ENCODE measurements around the gene PKNOX2.
A peak's percentile ranks its signal among the peaks of the same experiment; 100 is the strongest.

PKNOX2 gene

DNA sequence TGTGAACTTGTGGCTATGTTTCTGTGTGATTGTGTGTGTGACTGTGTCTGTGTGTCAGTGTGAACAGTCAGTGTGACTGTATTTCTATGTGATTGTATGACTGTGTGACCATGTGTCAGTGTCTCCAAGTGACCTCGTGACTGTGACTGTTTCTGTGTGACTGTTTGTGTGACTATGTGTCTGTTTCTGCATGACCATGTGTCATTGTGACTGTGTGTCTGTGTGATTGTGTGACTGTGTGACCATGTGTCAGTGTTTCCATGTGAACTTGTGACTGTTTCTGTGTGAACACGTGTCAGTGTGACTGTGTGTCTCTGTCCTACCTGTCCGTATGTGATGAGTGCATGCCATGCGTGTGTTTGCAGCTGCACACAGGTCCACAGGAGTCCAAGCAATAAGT, 8.8 kb upstream of the PKNOX2 start:
- DNase-seq, result no peak

DNA sequence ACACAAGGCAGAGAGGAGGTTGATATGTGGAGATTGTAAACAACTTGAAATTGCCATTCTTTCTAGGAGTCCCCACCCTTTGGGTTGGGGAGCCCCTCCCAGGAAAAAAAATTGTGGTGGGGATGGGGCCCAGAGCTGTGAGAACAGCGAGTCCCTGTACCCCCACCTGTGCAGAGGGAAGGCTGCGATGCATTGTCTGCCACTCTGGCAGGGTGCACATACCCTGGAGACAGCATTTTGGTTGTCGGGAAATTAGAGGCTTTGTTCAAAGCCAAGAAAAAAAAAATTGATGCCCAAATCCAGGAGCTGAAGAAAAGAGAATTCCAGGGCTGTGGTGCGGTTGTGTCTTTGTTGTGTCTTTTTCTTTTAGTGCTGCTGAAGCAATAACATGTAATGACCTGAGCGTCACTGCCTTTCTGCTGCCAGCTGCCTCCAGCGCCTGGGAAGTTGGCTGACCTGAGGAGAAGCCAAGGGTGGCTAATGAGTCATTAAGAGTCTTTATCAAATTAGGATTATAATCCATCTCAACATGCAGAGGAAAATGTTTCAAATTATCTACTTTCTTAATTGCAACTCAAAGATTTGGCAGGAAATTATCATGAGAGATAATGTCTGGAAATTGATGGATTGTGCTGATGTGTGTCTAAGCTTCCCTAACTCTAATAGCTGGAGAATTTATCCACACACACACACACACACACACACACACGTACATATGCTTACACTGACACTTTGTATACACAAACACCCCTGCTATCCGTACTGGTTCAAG, 8.0 kb upstream of the PKNOX2 start:
- no peak for DNase-seq

DNA sequence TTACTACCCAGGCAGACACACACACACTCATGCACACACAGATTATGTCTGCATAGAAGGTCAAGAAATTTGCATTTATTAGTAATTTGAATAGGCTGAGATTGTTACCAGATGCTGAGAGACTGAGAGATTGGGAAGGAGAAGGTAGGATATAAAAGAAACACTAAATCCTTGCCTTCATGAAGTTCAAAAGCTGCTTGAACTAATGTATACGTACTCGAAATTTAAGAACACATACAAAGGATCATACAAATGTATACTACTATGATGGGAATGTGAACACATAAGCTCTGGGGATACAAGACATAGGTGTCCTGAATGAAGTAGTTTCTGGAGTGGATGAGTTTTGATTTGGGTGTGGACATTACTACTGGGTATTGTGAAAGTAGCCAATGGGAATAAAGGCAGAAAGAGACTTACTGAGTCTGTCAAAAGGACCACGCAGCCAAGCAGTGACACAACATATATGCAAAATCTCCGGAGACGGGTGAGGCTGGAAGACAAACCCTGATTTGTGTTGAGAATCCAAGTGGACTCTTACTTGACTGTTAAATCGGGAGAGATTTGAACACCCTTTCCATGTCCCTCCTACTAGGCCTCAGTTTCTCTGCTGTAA, 7.3 kb upstream of the PKNOX2 start:
- no peak for DNase-seq

DNA sequence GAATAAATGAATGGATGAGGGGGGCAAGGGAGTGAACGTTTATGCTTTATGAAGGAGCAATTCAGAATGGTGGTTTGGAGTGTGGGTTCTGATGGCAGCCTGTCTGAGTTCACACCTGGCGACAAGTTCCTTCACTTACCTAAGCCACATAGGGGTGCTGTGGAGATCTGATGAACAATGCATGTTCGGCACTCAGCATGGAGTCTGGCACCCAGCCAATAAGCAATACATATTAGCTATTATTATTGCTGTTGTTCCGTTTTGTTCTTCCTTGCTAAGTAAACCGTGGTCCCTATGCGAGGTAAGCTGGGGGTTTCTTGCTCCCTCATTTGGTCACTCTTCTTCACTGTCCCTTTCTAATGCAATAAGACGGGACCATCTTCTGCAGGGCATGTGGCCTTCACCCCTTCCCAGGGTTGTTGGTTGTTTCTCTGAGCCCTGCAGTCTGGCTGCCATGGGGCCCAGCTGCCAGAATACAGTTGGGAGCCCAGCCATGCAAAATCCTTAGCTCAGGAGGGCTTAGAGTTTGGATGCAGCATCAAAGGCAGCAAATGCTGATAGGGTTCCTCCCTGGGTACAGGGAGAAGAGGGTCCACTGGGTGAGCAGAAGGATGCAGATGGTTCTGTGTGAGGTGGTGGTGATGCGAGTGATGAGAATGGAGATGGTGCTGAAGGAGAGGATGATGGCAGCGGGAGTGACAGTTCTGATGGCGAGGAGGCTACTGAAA, 6.4 kb upstream of the PKNOX2 start:
- no peak for DNase-seq

DNA sequence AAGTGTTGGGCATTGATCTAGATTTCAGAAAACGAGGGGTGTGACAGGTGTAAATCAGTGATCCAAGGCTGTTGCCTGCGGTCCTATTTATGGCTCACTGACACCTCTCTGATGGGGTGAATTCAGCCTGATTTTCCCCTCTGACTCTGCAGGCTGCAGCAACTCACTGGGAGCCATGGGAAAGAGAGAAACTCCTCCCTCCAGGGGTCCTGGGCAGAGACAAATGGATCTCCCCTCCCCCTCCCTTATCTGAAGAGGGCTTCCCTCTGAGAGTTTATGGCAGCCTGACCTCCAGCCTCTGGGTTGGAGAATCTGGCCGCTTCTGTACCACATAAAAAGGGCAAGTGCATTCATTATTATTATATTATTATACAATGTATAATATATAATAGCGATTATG, 1.8 kb upstream of the PKNOX2 start:
- no peak for DNase-seq

DNA sequence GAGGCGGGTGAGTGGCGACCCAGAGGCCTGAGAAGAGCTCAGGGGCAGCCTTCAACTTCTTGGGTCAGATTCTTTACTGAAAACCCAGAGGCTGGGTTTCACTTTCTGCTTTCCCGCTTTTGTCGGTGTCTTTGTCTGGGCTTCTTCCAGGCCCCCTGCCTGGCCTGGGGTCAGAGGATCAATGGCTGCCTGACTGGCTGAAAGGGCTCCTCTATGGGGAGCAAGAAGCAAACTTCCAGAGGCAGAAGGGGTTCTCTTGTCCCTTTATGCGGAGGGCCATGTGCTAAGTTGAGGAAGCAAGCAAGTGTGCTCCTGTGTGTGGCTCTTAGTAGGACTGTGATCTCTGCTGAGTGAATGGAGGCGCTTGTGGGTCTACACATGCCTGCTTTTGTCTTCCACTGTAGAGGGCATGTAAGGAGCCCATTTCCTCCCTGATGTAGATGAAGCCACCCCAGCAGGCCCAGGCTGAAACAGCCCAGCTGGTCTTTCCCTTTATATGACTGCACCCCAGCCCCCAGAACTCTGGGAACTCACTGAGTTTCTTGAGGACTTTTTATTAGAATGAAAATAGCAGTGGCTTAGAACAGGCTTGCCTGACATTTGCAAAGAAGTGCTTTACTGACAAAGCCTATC, 1.0 kb upstream of the PKNOX2 start:
- DNase-seq, result no peak

DNA sequence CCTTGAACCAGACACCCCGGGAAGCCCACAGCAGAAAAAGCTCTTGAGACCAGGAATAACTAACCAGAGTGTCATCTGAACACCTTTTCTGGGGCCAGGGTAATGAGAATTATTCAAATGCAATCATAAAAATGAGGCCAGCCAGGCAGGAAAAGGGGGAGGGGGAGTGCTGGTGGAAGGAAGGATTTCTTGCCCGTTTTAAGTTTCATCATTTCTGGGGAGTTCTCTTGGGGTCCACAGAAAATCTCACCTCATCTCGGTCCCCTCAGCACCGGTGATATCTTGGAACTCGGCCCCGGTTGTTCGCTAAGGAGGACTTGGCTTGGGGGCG, 495 bp upstream of the PKNOX2 start:
- DNase-seq, result no peak

DNA sequence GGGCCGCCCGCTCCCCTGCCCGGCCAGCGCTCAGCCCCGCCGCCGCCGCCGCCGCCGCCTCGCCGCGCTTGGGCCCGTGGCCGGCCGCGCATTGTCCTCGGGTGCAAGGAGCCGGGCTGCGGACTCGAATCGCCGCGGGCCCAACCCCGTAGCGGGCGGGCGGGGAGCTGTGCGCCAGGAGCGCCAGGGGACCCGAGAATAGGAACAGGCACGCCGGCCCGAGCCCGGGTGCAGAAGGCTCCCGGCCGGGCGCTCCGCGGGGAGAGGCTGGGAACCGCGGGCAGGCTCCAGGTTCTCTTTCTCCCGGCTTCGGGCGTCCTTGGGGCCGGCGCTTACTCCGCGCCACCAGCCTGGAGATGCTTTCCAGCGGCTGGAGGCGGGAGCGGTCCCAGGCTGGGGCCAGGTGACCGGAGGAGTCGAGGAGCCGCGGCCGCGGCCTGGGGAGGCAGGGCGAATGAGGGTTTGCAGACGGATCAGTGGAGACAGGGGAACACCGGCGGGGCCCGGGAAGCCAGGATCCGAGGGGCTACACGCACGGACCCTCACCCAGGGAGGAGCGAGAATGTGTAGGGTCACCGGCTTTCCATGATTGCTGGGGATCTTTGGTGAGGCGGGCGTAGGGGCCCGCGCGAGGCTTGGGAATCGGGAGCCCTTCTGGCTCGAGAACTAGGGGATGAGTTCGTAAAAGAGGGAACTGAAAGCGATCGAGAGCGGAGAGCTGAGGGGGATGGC, 726 bp downstream of the PKNOX2 start:
- peak; percentile 9 for DNase-seq

DNA sequence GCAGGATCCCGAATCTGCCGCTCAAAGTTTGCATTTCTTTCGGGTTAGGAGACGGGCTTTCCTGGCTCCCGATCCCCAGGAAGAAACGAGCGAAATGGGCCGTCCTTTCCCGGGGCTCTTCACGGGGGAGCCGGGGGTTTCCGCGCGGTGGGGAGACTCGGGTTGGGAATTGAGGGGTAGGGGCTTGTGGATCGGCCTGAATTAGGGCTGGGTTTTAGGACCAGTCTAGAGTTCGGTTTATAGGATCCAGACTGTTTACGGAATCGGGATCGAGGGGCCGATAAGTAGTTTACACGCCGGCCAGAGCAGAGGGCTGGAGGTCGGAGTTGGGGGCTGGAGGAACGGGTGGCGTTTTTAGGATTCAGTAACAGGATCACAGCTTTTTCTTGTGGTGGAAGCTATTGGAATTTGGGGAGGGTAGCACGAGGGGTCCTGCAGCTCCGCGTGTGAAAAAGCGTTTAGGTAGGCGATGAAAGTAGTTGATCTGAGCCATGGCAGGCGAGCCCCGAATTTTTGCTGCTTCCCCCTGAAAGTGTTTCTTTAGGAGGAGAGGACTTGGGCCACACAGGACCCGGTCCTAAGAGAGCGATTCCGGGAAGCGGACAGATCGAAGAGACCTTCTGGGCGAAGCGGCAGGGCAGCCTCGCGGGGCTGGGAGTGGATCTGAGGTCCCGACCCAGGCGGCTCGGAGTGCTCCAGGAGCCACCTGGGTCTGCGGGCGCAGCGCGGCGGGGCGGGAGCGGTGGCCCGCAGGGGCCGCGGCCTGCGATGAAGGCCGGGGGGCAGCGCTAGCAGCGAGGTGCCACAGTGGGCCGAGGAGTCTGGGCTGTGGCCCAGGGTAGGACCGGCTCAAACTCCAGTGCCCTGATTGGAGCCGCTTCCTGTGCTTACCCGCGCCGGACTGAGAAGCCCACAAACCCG, 1.6 kb downstream of the PKNOX2 start:
- peak; percentile 4 for DNase-seq

DNA sequence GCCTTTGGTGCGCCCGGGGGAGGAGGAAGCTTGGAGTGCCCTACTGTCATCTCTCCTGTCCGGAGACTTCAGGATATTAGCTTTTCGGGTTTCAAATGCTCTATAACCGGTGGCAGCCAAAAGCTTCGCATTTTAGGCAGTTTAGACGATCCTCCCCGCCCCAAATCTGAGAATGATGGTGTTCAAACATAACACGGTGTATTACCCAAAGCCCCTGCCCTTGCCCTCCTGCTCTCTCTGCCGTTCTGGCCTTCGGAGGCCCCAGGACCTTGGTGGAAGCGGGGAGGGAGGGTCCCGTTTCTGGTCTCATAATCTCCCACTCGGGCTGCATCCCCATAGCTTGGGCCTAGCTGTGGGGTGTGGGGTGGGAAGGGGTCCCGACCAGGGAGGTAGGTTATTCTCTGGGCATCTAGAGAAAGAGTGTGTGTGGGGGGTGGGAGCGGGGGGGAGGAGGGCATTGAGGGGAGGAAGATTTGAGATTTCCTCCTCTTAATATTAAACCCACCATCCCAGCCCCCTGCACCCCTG, 2.3 kb downstream of the PKNOX2 start:
- no peak for DNase-seq

DNA sequence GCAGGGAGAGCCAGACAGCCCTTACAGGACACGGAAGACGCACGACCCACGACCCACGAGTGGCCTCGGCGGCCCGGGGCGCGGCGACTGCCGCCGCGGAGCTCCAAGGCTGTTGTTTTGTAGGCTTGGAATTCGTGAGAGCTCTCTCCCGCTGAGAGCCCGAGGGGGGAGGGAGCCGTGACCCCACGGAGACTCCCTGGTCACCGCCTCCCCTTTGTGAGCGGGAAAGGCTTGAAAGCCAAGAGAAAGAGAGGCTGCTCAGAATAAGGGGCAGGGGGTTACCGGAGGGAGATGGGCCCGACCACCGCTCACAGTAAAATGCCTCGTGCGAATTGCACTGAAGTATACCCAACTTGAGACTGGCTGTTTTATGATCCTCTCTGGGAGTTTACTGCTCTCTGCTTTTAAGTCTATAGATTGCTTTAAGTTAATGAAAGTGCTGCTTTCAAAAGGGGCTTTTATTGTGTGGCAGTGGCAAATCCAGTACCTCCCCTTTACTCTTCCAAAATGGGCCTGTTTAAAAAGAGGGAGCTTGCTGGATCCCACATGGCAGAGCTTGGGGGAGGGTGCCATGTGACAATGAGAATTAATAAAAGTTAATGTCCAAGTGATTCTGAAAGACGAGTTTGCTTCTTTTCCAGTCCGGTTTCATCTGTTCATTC, 2.9 kb downstream of the PKNOX2 start:
- no peak for DNase-seq

DNA sequence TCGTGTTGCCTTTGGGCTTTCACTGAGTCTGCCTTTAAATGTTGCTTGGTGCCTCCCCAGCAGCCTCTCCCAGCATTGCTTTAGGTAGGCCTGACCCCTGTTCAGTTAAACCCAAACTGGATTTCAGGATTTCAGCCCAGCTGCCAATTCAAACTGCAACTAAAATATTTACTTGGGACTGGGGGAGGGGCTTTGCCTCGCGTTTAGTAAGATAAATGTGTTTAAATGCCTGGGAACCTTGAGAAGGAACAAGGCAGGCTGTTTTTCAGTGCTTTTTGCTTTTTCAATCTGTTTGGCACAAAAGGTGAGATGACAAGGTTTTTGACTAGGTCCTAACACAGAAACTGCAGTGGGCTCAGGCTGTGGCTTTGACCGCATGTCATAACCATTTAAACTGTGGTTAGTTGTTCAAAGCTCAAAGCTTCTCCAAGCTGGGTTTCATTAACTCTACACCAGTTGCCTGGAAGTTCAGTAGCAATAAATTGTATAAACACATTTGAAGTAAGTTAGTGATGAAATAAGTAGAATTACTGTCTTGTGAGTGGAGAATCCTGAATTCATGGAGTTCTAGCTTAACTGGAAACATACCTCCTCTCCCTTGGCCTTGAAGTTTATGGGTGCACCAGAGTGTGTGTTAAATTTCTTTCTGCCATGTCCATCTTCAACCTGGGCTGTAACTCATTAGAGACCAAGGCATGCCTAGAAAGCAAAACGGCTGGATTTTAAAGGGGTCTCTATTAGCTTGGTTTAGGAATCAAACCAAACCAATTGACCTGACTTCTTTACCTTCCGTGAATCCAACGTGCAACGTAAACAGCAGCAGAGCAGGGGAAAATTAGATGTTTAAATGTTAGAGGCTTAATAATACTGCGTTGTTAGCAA, 3.6 kb downstream of the PKNOX2 start:
- DNase-seq, result no peak

DNA sequence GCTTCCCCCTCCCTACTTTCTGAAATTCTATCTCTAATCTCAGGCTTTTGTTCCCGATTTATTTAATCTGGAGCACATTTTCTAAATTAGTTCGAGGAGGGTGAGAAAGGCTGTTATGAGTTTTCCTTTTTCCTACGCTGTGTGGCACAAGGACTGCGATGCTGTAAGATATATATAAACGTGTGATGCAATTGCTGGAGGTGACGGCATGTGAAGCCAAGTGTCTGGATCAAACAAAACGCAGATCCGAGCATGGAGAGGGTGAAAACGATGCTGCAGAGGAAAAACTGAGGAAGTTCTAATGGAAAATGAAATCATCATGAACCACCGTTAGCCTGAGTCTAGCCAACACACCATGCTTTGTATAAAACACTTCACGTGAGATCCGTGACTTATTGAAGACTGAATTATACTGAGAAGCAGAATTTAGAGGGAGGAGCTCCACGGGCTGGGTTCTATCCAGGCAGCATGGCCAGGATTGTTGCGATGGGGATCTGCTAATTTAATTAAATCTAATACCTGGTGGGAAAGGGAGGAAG, 4.4 kb downstream of the PKNOX2 start:
- no peak for DNase-seq

DNA sequence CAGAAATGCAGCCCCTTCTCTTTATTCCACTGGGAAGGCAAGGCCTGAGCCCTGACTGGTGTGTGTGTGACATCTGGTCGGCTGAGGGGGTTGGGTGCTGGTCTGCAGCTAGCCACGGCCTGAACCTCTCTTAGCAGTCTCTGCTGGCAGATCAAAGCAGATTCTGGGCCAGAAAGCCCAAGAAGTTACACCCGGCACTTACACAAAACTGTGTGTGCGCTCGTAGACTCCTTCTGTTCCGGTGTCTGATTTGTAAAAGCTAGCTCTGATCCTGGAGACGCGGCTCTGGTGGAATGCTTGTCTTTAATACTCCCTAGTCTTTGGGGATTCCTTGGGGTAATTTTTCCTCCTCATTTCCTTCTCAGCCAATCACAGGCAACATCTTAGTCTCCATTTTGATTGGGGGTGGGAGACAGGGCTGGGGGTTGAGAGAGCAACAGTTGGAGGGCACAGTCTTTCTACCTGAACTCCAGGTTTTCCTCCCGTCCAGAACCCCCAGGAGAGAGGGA, 5.5 kb downstream of the PKNOX2 start:
- no peak for DNase-seq

DNA sequence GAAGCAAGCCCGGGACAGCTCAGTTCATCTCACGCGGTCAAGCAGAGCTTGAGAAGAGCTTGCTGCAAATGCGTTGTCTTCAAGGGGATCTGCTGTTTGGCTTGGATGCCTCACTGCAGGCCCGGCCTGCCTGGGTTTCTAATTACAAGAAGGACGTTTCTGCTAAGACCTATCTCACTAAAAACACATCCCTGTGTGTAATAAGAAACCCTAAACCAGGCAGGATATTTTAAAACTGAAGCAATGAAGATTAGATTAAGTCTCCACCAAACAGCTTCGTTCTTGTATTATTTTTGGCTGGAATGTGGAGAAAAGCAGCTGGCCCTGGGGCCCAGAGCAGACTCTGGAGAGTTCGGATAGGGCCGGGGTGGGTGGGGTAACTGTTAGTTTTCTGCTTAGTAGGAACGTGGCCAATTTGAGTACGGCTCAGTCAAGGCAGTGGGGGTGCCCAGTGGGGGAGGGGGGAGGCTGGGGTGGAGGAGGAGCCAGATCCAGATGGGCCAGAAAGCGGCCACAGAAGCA, 6.0 kb downstream of the PKNOX2 start:
- no peak for DNase-seq

DNA sequence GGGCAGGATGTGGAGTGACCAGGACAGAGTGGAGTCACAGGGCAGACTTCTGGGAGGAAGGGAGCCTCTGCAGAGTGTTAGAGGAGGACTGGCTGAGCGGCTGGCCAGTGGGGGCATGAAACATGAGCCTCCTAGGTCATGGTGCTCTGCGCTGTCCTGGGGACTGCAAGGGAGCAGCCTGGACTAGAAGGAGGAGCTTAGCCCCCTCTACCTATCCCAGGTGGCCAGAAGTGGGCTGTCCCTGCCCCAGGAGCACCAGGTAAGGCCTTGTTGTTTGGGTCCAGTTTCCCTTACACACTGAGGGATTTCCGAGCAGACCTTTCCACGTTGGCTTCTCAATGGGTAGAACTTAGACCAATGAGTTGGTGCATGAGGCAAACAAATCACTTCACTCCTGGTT, 7.4 kb downstream of the PKNOX2 start:
- no peak for DNase-seq

DNA sequence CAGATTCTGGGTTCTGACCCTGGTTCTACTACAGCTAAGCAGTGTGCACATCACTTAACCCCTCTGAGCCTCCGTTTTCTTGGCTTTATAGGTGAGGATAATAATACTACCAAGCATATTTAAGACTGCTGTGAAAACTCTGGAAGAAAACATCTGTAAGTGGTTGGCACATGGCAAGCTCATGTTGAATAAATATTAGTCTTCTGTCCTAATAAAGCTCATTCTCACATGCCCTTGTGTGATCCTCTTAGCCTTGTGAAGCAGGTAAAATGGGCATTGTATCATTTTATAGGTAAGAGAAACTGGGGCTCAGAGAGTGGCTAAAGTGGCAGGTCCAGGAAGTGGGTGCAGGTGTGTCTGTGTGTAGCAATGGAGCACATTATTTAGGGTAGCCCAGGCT, 8.5 kb downstream of the PKNOX2 start:
- no peak for DNase-seq

DNA sequence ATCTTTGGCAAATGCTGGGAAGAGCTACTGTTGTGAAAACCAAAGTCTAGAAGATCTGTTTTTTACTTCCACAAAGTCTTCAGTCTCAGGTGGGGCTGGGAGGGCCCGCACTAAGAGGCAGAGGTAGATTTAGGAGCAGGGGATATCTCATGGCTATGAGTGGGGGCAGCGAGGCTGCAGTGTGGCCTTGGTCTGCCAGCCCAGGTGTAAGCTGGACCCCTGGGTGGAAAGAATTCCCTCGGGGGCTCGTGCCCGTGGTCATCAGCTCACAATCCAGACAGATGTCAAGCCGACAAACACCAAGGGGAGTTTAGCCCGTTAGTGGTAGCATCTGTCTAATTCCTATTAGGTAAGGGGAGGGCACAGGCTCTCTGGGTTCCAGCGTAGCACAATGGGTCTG, 9.0 kb downstream of the PKNOX2 start:
- DNase-seq, result no peak

DNA sequence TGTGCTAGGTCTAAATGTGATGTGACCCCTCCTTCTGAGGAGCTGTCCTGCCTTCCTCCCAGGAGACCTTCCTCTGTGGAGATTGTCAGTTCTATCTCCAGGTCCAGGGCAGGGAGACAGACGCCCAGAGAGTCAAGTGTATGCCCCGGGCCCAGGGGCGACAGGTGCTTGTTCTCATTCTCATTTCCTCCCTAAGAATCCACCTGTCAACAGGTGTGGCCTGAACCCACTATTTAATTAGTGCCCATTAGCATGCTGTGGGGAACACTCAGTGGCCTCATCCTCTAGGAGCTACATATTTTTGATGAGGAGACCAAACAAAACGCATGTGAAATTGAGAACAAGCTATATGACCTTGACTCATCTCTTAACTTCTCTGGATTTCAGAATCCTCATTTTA, 9.5 kb downstream of the PKNOX2 start:
- no peak for DNase-seq
